H1 (cell line): Measurements from ENCODE around the gene SVOPL. TPM values are rescaled to one million over a fixed set of nuclear protein-coding genes. Genes with fewer than 3 reads are reported as not detected.

ENCODE experiments used
- CHD2 ChIP-seq: IDR thresholded peaks from 2 replicates; pipeline ENCODE4 v1.6.1; 2012; ENCODE audit warnings: low read length, improper control_type of control experiment
- CHD7 ChIP-seq: fragments of 300-600 bp; sonication (generic); IDR thresholded peaks from 2 replicates; pipeline ENCODE4 v1.7.1; 2012; ENCODE audit warnings: low read length, moderate library complexity, mild to moderate bottlenecking, inconsistent platforms; ENCODE audit not compliant: insufficient replicate concordance
- TBP ChIP-seq: IDR thresholded peaks from 2 replicates; pipeline ENCODE4 v1.6.1; 2011; ENCODE audit warnings: low read depth, low read length, improper control_type of control experiment
- TEAD4 ChIP-seq: IDR thresholded peaks from 2 replicates; pipeline ENCODE4 v1.6.1; 2012; ENCODE audit warnings: low read depth, low read length, inconsistent platforms, mixed read lengths
- polyA plus RNA-seq, 7 experiments: library from polyadenylated mRNA; depleted of rRNA in 3 of 7; stranded (reverse) in 5 of 7; unstranded in 2 of 7; fragments of >200 nt in 5 of 7; fragments of 200-250 nt in 2 of 7; gene quantifications; 1 replicate in 5 of 7; 2 replicates in 1 of 7; 4 replicates in 1 of 7; pipeline versions ENCODE4 v1.2.1 to v1.2.3, GENCODE V29; 2011 to 2013; ENCODE audit warnings: missing spikeins in 2 of 7, mixed read lengths in 2 of 7
- total RNA-seq: library from RNA; stranded (reverse); fragmentation: NEBNext Ultra II Directional; extraction: Animal tissue kit (Norgen Biotek cat#: 25700); gene quantifications from 2 replicates; pipeline ENCODE4 v1.2.1, GENCODE V29; 2021

SVOPL gene
- total and polyA plus RNA-seq, 2 of the 8 experiments (the other 6 are each of a cell fraction or from before 2014, with no cell fraction given): 1.1 to 1.4 TPM

GRCh38 chr7:138625849-138626230, 75.3 kb downstream of the SVOPL start (continued):
- TF ChIP-seq CHD7: no peak
- no peak for TF ChIP-seq CHD2
- TF ChIP-seq TEAD4: no peak
- TF ChIP-seq TBP: no peak
